22Rv1 (cell line): ENCODE measurements around the gene NUDT4.

Experiments
- CTCF ChIP-seq: fragments of 450-650 bp; IDR thresholded peaks from 2 replicates; pipeline ENCODE4 v1.5.1; 2017; ENCODE audit warnings: mild to moderate bottlenecking
- ZFX ChIP-seq: fragments of 450-650 bp; IDR thresholded peaks from 2 replicates; pipeline ENCODE4 v1.6.1; 2017; ENCODE audit warnings: antibody characterized with exemption, borderline replicate concordance

GRCh38 chr12:93443576-93443975 lies 65.9 kb downstream of the NUDT4 start:
- TF ChIP-seq CTCF (no peak), ZFX (no peak)
